GM12892 (cell line): Measurements from ENCODE around the gene PTPN1.

Source experiments
- POLR2A ChIP-seq: IDR thresholded peaks from 2 replicates; pipeline ENCODE4 v1.6.1; 2011; ENCODE audit warnings: low read depth, low read length, control low read depth
- POLR2AphosphoS5 ChIP-seq: IDR thresholded peaks from 2 replicates; pipeline ENCODE4 v1.6.1; 2011; ENCODE audit warnings: low read depth, low read length, control low read depth
- TAF1 ChIP-seq: IDR thresholded peaks from 2 replicates; pipeline ENCODE4 v1.6.1; 2011; ENCODE audit warnings: low read depth, mild to moderate bottlenecking, control low read depth, low read length, borderline replicate concordance

- no peak for TF ChIP-seq TAF1
- no peak for TF ChIP-seq POLR2AphosphoS5
- no peak for TF ChIP-seq POLR2A
These were observed 81.2 kb downstream of the PTPN1 start for GRCh38 chr20:50591233-50591852.
